A549 treated with GW870086 at 1 μM for 4 hours (cell line): Measurements from ENCODE around the gene TMC6. TPM values are rescaled to one million over a fixed set of nuclear protein-coding genes. Genes with fewer than 3 reads are reported as not detected.

Experiments
- total RNA-seq: library from RNA; stranded (reverse); fragments of 200-300 nt; extraction: Qiagen RNA extraction; gene quantifications from 5 replicates; pipeline ENCODE4 v1.2.3, GENCODE V29; 2022; ENCODE audit warnings: low read depth

Gene TMC6, protein sequence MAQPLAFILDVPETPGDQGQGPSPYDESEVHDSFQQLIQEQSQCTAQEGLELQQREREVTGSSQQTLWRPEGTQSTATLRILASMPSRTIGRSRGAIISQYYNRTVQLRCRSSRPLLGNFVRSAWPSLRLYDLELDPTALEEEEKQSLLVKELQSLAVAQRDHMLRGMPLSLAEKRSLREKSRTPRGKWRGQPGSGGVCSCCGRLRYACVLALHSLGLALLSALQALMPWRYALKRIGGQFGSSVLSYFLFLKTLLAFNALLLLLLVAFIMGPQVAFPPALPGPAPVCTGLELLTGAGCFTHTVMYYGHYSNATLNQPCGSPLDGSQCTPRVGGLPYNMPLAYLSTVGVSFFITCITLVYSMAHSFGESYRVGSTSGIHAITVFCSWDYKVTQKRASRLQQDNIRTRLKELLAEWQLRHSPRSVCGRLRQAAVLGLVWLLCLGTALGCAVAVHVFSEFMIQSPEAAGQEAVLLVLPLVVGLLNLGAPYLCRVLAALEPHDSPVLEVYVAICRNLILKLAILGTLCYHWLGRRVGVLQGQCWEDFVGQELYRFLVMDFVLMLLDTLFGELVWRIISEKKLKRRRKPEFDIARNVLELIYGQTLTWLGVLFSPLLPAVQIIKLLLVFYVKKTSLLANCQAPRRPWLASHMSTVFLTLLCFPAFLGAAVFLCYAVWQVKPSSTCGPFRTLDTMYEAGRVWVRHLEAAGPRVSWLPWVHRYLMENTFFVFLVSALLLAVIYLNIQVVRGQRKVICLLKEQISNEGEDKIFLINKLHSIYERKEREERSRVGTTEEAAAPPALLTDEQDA
- 9.2 to 13.5 TPM (median 12.0 TPM) in 5 replicates for total RNA-seq

GRCh38 chr17:78128551-78129350 lies at the start of gene TMC6:
Gene TMC6, minus strand, starts transcription at chr17:78128755. Its CDS starts 1,923 bp downstream, at chr17:78126832.

GRCh38 chr17:78168242-78168902 lies 39.8 kb upstream of the TMC6 start, which contains the start of gene SYNGR2:
Gene SYNGR2, plus strand, starts transcription at chr17:78168581. Its CDS starts 36 bp downstream, at chr17:78168617.

DNA sequence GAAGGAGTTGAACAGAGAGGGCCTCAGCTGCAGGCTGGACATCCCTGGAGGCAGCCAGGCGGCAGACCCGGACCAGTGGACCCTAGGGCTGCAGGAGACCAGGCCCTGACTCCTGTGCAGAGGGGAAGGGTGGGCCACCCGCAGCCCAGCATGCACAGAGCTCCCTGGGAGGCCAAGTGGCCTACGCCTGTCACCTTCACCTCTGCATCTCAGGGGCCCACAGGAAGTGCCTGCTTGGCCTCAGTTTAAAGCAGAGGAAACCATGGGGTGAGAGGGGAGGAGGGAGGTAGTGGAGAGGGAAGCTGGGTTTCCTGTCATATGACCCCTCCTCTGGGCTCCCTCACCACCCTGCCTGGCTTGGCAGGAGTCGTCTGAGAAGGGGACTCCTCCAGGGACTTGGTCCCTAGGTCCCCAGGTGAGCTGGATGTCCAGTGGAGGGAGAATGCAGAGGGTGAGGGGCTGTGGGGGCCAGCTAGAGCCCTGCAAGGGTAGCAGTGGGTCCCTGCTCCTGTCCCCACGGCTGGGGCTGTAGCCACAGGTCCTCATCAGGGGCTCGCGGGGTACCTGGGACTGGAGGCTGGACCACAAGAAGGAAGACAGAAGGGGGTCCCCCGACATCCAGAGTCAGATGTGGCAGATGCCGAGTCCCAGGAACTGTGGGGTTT lies 2.0 kb upstream of the TMC6 start, which contains the start of gene TMC8:
TSS of gene TMC8 (plus strand) at position 335 of the 665 bp plus-strand sequence. CDS start 818 bp downstream, outside the sequence.

Other genes starting within 250 kb of the TMC6 start
- 1.3 to 2.6 TPM (median 1.8 TPM) in 5 replicates for gene TNRC6C, start 170.1 kb downstream of the TMC6 start, total RNA-seq
- 0.21 to 0.42 TPM (median 0.40 TPM) in 5 replicates for gene TMC8, start 2.0 kb upstream of the TMC6 start, total RNA-seq
- not detected in 5 replicates for gene C17orf99, start 17.6 kb upstream of the TMC6 start, total RNA-seq
- gene SYNGR2, start 39.8 kb upstream of the TMC6 start, total RNA-seq = 112 to 208 TPM (median 191 TPM) in 5 replicates
- 211 to 279 TPM (median 233 TPM) in 5 replicates for gene TK1, start 58.3 kb upstream of the TMC6 start, total RNA-seq
- 34.8 to 55.0 TPM (median 36.2 TPM) in 5 replicates for gene AFMID, start 58.6 kb upstream of the TMC6 start, total RNA-seq
- 95.9 to 111 TPM (median 104 TPM) in 5 replicates for gene BIRC5, start 85.5 kb upstream of the TMC6 start, total RNA-seq
- not detected in 5 replicates for gene TMEM235, start 102.9 kb upstream of the TMC6 start, total RNA-seq
- gene SOCS3, start 231.3 kb upstream of the TMC6 start, total RNA-seq = 31.6 to 38.2 TPM (median 35.7 TPM) in 5 replicates
- gene PGS1, start 249.9 kb upstream of the TMC6 start, total RNA-seq = 18.7 to 26.6 TPM (median 22.8 TPM) in 5 replicates